Fibroblast of mammary gland (primary cell): ENCODE results near the gene R3HDM2.

Experiments
- DNase-seq: peaks from one replicate; pipeline ENCODE4 v3.0.0-alpha.2; 2010; ENCODE audit warnings: low read depth
- H3K4me3 ChIP-seq: 2 replicates; pipeline ENCODE4 v1.5.1; 2011; ENCODE audit warnings: low read depth, mild to moderate bottlenecking, low read length, moderate library complexity; ENCODE audit not compliant: control insufficient read depth
- CTCF ChIP-seq: conservative IDR thresholded peaks from 2 replicates; pipeline ENCODE4 v1.5.1; 2011; ENCODE audit warnings: low read depth, low read length, inconsistent platforms; ENCODE audit not compliant: control insufficient read depth, insufficient read depth

The R3HDM2 gene

DNA sequence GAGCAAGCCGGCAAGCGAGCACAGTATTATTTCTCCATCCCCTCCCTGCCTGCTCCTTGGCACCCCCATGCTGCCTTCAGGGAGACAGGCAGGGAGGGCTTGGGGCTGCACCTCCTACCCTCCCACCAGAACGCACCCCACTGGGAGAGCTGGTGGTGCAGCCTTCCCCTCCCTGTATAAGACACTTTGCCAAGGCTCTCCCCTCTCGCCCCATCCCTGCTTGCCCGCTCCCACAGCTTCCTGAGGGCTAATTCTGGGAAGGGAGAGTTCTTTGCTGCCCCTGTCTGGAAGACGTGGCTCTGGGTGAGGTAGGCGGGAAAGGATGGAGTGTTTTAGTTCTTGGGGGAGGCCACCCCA lies 218.2 kb downstream of the R3HDM2 start:
- H3K4me3 ChIP-seq: no peak overlapping the region
- TF ChIP-seq CTCF: no peak
- no peak for DNase-seq

- H3K4me3 ChIP-seq: no peak overlapping the region
- DNase-seq: no peak
- no peak for TF ChIP-seq CTCF
These were observed 218.8 kb downstream of the R3HDM2 start for GRCh38 chr12:57211791-57212700.

DNA sequence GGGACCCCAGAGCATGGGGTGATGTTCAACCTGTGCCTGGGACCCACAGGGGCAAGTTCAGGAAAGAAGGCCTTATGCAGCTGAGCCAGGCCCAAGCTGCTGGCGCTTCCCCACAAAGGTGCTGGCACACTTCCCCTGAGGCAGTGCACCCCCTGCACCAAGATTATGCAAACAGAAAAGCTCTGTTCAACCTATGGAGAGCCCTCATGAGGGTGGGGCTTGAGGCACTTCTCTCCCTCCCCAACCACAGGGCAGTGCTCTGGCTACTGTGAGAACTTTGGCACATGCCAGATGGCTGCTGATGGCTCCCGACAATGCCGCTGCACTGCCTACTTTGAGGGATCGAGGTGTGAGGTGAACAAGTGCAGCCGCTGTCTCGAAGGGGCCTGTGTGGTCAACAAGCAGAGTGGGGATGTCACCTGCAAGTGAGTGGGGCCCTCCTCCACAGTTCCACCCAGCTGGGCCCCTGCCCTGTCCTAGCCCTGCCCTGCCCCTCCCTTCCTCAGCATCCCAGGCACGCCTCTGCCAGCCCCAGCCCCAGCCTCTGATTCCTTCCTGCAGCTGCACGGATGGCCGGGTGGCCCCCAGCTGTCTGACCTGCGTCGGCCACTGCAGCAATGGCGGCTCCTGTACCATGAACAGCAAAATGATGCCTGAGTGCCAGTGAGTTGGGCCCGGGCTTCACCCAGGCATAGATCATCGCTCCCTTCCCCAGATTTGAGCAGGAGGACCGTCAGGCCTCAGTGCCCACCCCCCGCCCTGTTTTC lies 219.7 kb downstream of the R3HDM2 start:
- no peak for TF ChIP-seq CTCF
- H3K4me3 ChIP-seq: no peak overlapping the region
- no peak for DNase-seq

DNA sequence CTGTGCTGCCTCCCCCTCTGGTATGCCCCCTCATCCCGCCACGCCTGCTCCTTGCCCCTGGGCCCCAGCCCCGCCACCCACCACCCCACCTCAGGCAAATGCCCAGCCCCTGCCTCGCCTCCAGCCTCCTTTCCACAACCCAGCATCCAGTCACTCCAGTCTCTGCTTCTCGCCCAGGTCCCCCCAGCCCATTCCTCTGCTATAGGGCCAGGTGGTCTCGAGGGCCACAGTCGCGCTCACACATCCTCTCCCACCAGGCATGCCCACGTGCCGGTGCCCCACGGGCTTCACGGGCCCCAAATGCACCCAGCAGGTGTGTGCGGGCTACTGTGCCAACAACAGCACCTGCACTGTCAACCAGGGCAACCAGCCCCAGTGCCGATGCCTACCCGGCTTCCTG lies 220.4 kb downstream of the R3HDM2 start:
- no peak for TF ChIP-seq CTCF
- DNase-seq: no peak
- no peak overlapping the region for H3K4me3 ChIP-seq

DNA sequence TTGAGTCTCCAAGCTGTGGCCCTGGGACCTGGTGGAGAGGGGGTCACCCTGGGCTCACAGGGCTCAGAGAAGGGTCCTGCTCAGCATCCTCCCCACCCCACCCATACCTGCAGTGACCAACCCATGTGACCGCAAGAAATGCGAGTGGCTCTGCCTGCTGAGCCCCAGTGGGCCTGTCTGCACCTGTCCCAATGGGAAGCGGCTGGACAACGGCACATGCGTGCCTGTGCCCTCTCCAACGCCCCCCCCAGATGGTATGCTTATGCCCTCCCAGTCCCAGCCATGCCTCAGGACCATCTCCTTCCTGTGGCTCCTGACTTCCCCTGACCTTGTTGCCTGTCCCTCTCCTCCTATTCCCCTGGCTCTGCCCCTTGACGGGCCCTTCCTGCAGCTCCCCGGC lies 220.9 kb downstream of the R3HDM2 start:
- TF ChIP-seq CTCF: no peak
- DNase-seq: no peak
- no peak overlapping the region for H3K4me3 ChIP-seq

DNA sequence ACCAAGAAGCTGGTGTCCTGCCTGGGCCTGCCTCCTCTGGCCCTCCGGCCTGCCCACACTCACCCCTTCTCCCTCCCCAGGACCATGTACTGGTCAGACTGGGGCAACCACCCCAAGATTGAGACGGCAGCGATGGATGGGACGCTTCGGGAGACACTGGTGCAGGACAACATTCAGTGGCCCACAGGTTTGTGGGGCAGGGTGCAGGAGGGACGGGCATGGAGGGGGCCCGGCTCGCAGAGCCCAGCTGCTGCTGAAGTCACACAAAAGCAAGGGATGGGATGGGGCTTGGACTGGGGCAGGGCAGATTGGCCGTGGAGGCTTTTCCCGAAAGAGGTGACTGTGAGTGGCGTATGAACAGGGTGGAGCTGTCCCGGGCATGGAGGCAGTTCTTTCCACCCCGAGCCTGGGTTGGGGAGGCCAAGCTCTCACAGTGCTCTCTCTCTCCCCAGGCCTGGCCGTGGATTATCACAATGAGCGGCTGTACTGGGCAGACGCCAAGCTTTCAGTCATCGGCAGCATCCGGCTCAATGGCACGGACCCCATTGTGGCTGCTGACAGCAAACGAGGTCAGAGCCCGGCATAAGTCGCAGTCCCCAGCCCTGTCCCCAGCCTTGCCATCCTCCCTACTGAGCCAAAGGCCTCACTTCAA lies 222.1 kb downstream of the R3HDM2 start:
- no peak for DNase-seq
- H3K4me3 ChIP-seq: no peak overlapping the region
- no peak for TF ChIP-seq CTCF
